ENCODE data around the gene ZMYND19.
"Not testable (repeated sequence)": the region's sequence is repeated elsewhere in the genome, so short reads cannot be mapped to it uniquely, and the experiment has no call there.

ZMYND19 gene

GRCh38 chr9:137613738-137614523, 23.6 kb upstream of the ZMYND19 start:
- DNase-seq, result no peak

- DNase-seq, result no peak
Observed at GRCh38 chr9:137613259-137613658, 22.9 kb upstream of the ZMYND19 start.

GRCh38 chr9:137612741-137613142, 22.4 kb upstream of the ZMYND19 start:
- DNase-seq, result no peak

- DNase-seq, result peak; percentile 64
Observed at GRCh38 chr9:137611623-137612609, 21.6 kb upstream of the ZMYND19 start.

GRCh38 chr9:137610944-137611343, 20.6 kb upstream of the ZMYND19 start:
- DNase-seq, result no peak

GRCh38 chr9:137607141-137607857, 17.0 kb upstream of the ZMYND19 start:
- DNase-seq, result no peak

- DNase-seq, result no peak
Observed at GRCh38 chr9:137606734-137607138, 16.4 kb upstream of the ZMYND19 start.

- DNase-seq, result peak; percentile 60
Observed at GRCh38 chr9:137606005-137606621, 15.8 kb upstream of the ZMYND19 start.

- peak; percentile 82 for DNase-seq
Observed at GRCh38 chr9:137605121-137606004, 15.1 kb upstream of the ZMYND19 start, which contains the start of gene ARRDC1. TSS of gene ARRDC1 (plus strand) at chr9:137605686. CDS start at chr9:137605718, 32 bp downstream.

GRCh38 chr9:137604345-137605086, 14.2 kb upstream of the ZMYND19 start:
- no peak for DNase-seq

GRCh38 chr9:137603879-137604278, 13.6 kb upstream of the ZMYND19 start:
- DNase-seq, result no peak

- no peak for DNase-seq
Observed at GRCh38 chr9:137602661-137603060, 12.3 kb upstream of the ZMYND19 start.

- DNase-seq, result no peak
Observed at GRCh38 chr9:137598943-137599342, 8.6 kb upstream of the ZMYND19 start.

GRCh38 chr9:137596577-137596976, 6.3 kb upstream of the ZMYND19 start:
- DNase-seq, result not testable (repeated sequence)

- no peak for DNase-seq
Observed at GRCh38 chr9:137593176-137593575, 2.9 kb upstream of the ZMYND19 start.

GRCh38 chr9:137592767-137593166, 2.5 kb upstream of the ZMYND19 start:
- DNase-seq, result no peak

- DNase-seq, result no peak
Observed at GRCh38 chr9:137590123-137590468, 216 bp downstream of the ZMYND19 start.

- DNase-seq, result no peak
Observed at GRCh38 chr9:137589441-137590122, 730 bp downstream of the ZMYND19 start.

- no peak for DNase-seq
Observed at GRCh38 chr9:137588891-137589290, 1.4 kb downstream of the ZMYND19 start.

GRCh38 chr9:137588311-137588710, 2.0 kb downstream of the ZMYND19 start:
- DNase-seq, result no peak
